NB4 (cell line): Measurements from ENCODE around the gene ZSWIM5.

Experiments used
- DNase-seq: peaks from one replicate; pipeline ENCODE4 v3.0.0; 2010; ENCODE audit warnings: low read depth
- H3K4me3 ChIP-seq: one replicate; pipeline ENCODE4 v1.5.1; 2011; ENCODE audit warnings: mild to moderate bottlenecking, low read depth, low read length, moderate library complexity
- CTCF ChIP-seq: IDR thresholded peaks from one replicate; pipeline ENCODE4 v1.5.1; 2012; ENCODE audit warnings: low read depth, low read length
- MAX ChIP-seq: IDR thresholded peaks from 2 replicates; pipeline ENCODE4 v1.6.1; 2011; ENCODE audit warnings: low read depth, low read length
- MYC ChIP-seq: IDR thresholded peaks from 2 replicates; pipeline ENCODE4 v1.6.1; 2011; ENCODE audit warnings: low read depth, low read length
- POLR2A ChIP-seq: IDR thresholded peaks from 2 replicates; pipeline ENCODE4 v1.6.1; 2011; ENCODE audit warnings: mild to moderate bottlenecking; ENCODE audit not compliant: insufficient read length; ENCODE audit errors: extremely low read depth

The ZSWIM5 gene

GRCh38 chr1:45057542-45057941 is 148.9 kb downstream of the ZSWIM5 start:
- DNase-seq, result no peak
- no peak for TF ChIP-seq MAX
- no peak for TF ChIP-seq MYC
- no peak for TF ChIP-seq POLR2A
- TF ChIP-seq CTCF, result no peak
- H3K4me3 ChIP-seq, result no peak overlapping the region

GRCh38 chr1:45051005-45051772 is 155.2 kb downstream of the ZSWIM5 start:
- no peak for DNase-seq
- TF ChIP-seq MAX, result no peak
- TF ChIP-seq POLR2A, result no peak
- TF ChIP-seq MYC, result no peak
- no peak for TF ChIP-seq CTCF

GRCh38 chr1:45047032-45047431 is 159.4 kb downstream of the ZSWIM5 start:
- DNase-seq, result no peak
- TF ChIP-seq MYC (no peak), MAX (no peak), POLR2A (no peak), CTCF (no peak)

More at GRCh38 chr1:45051005-45051772, 155.2 kb downstream of the ZSWIM5 start:
- H3K4me3 ChIP-seq, result no peak overlapping the region

GRCh38 chr1:45044916-45045315 is 161.5 kb downstream of the ZSWIM5 start:
- no peak for DNase-seq
- H3K4me3 ChIP-seq, result no peak overlapping the region
- no peak for TF ChIP-seq CTCF
- TF ChIP-seq MYC, result no peak
- TF ChIP-seq POLR2A, result no peak
- TF ChIP-seq MAX, result no peak

More at GRCh38 chr1:45047032-45047431, 159.4 kb downstream of the ZSWIM5 start:
- no peak overlapping the region for H3K4me3 ChIP-seq

- no peak for DNase-seq
- no peak for TF ChIP-seq CTCF
- no peak for TF ChIP-seq POLR2A
- no peak for TF ChIP-seq MYC
- no peak for TF ChIP-seq MAX
- no peak overlapping the region for H3K4me3 ChIP-seq
Measured at GRCh38 chr1:45043094-45043493, 163.3 kb downstream of the ZSWIM5 start.
